ENCODE data around the gene FIBCD1.

DNA sequence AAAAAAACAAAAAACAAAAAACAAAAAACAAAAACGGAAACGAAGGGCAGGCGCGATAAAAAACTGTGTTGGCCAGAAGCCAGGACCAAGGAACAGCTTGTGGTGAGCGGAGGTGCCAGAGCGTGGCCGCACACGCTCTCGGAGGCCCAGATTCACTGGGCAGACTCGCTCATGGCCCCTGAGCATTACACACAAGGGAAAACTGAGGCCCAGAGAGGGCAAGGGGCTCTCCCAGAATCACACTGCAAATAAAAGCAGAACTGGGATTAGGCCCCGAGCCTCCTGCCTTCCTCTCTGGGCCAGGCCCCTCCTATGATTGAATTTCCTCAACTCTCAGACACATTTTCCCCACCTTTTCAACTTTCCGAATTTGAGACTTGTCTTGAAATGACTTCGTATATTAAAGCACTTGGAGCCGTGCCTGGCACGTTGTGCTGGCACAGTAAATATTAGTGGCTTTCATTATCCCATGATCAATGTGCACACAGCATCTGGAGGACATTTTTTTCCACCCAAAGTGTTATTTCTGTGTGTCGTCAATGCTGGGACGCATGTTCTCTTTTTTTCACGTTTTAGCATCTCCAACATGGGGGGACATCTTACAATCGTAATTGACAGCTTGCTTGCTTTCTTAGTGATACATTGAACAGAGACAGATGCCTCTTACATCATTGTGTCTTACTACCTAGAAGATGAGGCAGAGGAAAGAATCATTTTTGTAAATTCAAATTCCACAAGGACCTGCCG is 7.4 kb downstream of the FIBCD1 start:
- TF ChIP-seq EP300 (IDR thresholded peaks at IDR 0.05) (no peak), POLR2AphosphoS5 (IDR thresholded peaks at IDR 0.05) (no peak)
- TF ChIP-seq, protein P1, sequence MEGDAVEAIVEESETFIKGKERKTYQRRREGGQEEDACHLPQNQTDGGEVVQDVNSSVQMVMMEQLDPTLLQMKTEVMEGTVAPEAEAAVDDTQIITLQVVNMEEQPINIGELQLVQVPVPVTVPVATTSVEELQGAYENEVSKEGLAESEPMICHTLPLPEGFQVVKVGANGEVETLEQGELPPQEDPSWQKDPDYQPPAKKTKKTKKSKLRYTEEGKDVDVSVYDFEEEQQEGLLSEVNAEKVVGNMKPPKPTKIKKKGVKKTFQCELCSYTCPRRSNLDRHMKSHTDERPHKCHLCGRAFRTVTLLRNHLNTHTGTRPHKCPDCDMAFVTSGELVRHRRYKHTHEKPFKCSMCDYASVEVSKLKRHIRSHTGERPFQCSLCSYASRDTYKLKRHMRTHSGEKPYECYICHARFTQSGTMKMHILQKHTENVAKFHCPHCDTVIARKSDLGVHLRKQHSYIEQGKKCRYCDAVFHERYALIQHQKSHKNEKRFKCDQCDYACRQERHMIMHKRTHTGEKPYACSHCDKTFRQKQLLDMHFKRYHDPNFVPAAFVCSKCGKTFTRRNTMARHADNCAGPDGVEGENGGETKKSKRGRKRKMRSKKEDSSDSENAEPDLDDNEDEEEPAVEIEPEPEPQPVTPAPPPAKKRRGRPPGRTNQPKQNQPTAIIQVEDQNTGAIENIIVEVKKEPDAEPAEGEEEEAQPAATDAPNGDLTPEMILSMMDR (IDR thresholded peaks at IDR 0.05): no peak

Data from stomach (tissue), 4 donors.